Measurements from ENCODE around the gene FBXW4. TPM values are rescaled to one million over a fixed set of nuclear protein-coding genes. Genes with fewer than 3 reads are reported as not detected.

FBXW4 gene
- polyA plus RNA-seq, 1 donor (not counting 4 experiments of a cell fraction or from before 2014, with no cell fraction given) = 22.3 TPM

DNA sequence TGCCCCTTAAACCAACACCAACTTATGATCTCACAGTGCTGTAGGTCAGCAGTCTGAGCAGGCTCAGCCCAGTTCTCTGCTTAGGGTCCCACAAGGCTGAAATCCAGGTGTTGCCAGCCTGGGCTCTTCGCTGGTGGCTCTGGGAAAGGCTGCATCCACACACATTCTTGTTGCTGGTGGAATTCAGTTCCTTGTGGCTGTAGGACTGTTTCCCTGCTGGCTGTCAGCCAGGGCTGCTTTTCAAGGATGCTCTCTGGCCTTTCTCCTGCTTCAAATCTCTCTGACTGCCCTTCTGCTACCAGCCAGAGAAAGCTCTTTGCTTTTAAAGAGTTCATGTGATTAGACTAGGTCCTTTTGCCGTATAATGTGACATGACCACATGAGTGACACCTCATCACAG lies 122.2 kb downstream of the FBXW4 start:
- Histone ChIP-seq H3K27ac (ENCODE audit: control insufficient read depth, insufficient read depth, low read length) (no peak overlapping the region), H2AFZ (ENCODE audit: control insufficient read depth, low read length) (no peak overlapping the region), H3K4me1 (ENCODE audit: control insufficient read depth, extremely low read depth, insufficient read depth, low read length) (peaks cover 8% of the 10 kb centered on the region), H3K4me2 (ENCODE audit: control insufficient read depth, extremely low read depth, insufficient read depth, low read depth, low read length) (no peak overlapping the region), H3K27me3 (ENCODE audit: control insufficient read depth, extremely low read depth, insufficient read depth, low read length) (peaks cover 23% of the 10 kb centered on the region), H3K4me3 (ENCODE audit: control insufficient read depth in 2 of 3, extremely low read depth in 1 of 3, insufficient read depth in 2 of 3, low read depth in 1 of 3, low read length in 3 of 3) (no peak overlapping the region), H3K36me3 (ENCODE audit: control insufficient read depth in 2 of 2, extremely low read depth in 1 of 2, insufficient read depth in 2 of 2, low read length in 2 of 2) (peaks cover 0 to 4% of the 10 kb centered on the region in 2 experiments), H4K20me1 (ENCODE audit: control insufficient read depth, extremely low read depth, insufficient read depth, low read length) (no peaks in the 10 kb centered on the region), H3K9me3 (ENCODE audit: control insufficient read depth, low read depth, low read length) (no peaks in the 10 kb centered on the region), H3K79me2 (ENCODE audit: control insufficient read depth, insufficient read depth, low read length) (no peaks in the 10 kb centered on the region), H3K9ac (ENCODE audit: control insufficient read depth, extremely low read depth, insufficient read depth, low read length) (no peak overlapping the region), H3K9me1 (ENCODE audit: control insufficient read depth, extremely low read depth, insufficient read depth, low read length) (no peaks in the 10 kb centered on the region)
- DNase-seq (ENCODE audit: low read depth, low spot score) = no peak
- dilution Hi-C loops (cut with MboI; ENCODE audit: extremely low pct_ligation_motif_present, low sequenced_read_pairs) = no loop called here
- no peak for FAIRE-seq
- TF ChIP-seq, protein P1, sequence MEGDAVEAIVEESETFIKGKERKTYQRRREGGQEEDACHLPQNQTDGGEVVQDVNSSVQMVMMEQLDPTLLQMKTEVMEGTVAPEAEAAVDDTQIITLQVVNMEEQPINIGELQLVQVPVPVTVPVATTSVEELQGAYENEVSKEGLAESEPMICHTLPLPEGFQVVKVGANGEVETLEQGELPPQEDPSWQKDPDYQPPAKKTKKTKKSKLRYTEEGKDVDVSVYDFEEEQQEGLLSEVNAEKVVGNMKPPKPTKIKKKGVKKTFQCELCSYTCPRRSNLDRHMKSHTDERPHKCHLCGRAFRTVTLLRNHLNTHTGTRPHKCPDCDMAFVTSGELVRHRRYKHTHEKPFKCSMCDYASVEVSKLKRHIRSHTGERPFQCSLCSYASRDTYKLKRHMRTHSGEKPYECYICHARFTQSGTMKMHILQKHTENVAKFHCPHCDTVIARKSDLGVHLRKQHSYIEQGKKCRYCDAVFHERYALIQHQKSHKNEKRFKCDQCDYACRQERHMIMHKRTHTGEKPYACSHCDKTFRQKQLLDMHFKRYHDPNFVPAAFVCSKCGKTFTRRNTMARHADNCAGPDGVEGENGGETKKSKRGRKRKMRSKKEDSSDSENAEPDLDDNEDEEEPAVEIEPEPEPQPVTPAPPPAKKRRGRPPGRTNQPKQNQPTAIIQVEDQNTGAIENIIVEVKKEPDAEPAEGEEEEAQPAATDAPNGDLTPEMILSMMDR (optimal IDR thresholded peaks at IDR 0.05 in 1 of 3, IDR thresholded peaks at IDR 0.05 in 1 of 3, conservative IDR thresholded peaks at IDR 0.05 in 1 of 3; ENCODE audit: extremely low read depth in 1 of 3, insufficient read depth in 2 of 3, low read length in 3 of 3) = no peak
- TF ChIP-seq EZH2 (IDR thresholded peaks at IDR 0.05; ENCODE audit: low read length) = no peak

DNA sequence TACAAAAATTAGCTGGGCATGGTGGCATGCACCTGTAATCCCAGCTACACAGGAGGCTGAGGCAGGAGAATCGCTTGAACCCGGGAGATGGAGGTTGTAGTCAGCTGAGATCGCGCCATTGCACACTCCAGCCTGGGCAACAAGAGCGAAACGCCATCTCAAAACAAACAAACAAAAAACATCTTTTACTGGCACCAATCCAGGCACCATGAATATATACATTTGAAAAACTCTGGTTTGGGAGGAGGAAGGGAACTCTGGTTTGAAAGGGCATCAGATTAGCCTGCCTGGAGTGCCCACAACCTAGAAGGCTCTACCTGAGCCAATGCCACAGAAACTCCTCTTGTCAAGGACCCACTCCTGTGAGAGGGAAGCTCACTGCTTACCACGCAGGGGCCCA lies 122.8 kb downstream of the FBXW4 start:
- Histone ChIP-seq H3K36me3 (ENCODE audit: control insufficient read depth in 2 of 2, extremely low read depth in 1 of 2, insufficient read depth in 2 of 2, low read length in 2 of 2) (peaks cover 0 to 2% of the 10 kb centered on the region in 2 experiments), H4K20me1 (ENCODE audit: control insufficient read depth, extremely low read depth, insufficient read depth, low read length) (no peaks in the 10 kb centered on the region), H3K27ac (ENCODE audit: control insufficient read depth, insufficient read depth, low read length) (no peak overlapping the region), H3K9me3 (ENCODE audit: control insufficient read depth, low read depth, low read length) (no peaks in the 10 kb centered on the region), H3K4me1 (ENCODE audit: control insufficient read depth, extremely low read depth, insufficient read depth, low read length) (peaks cover 8% of the 10 kb centered on the region), H3K4me2 (ENCODE audit: control insufficient read depth, extremely low read depth, insufficient read depth, low read depth, low read length) (no peak overlapping the region), H3K4me3 (ENCODE audit: control insufficient read depth in 2 of 3, extremely low read depth in 1 of 3, insufficient read depth in 2 of 3, low read depth in 1 of 3, low read length in 3 of 3) (no peak overlapping the region), H3K79me2 (ENCODE audit: control insufficient read depth, insufficient read depth, low read length) (no peaks in the 10 kb centered on the region), H3K9ac (ENCODE audit: control insufficient read depth, extremely low read depth, insufficient read depth, low read length) (no peak overlapping the region), H2AFZ (ENCODE audit: control insufficient read depth, low read length) (no peak overlapping the region), H3K9me1 (ENCODE audit: control insufficient read depth, extremely low read depth, insufficient read depth, low read length) (no peaks in the 10 kb centered on the region), H3K27me3 (ENCODE audit: control insufficient read depth, extremely low read depth, insufficient read depth, low read length) (peaks cover 30% of the 10 kb centered on the region)
- DNase-seq (ENCODE audit: low read depth, low spot score) (no peak), FAIRE-seq (no peak)
- TF ChIP-seq, protein P1 (optimal IDR thresholded peaks at IDR 0.05 in 1 of 3, IDR thresholded peaks at IDR 0.05 in 1 of 3, conservative IDR thresholded peaks at IDR 0.05 in 1 of 3; ENCODE audit: extremely low read depth in 1 of 3, insufficient read depth in 2 of 3, low read length in 3 of 3) = no peak
- no peak for TF ChIP-seq EZH2 (IDR thresholded peaks at IDR 0.05; ENCODE audit: low read length)
- dilution Hi-C loops (cut with MboI; ENCODE audit: extremely low pct_ligation_motif_present, low sequenced_read_pairs) = no loop called here
